OCI-LY7 (cell line): Measurements from ENCODE around the gene KLF3.
"Not testable (repeated sequence)": the region's sequence is repeated elsewhere in the genome, so short reads cannot be mapped to it uniquely, and the experiment has no call there.

Experiments
- EZH2phosphoT487 ChIP-seq: fragments of 200-600 bp; sonication (generic); IDR thresholded peaks from 2 replicates; pipeline ENCODE4 v1.6.1; 2018; ENCODE audit warnings: low read depth, borderline replicate concordance, mild to moderate bottlenecking, mixed run types, antibody characterized with exemption, low read length, moderate library complexity, mixed read lengths
- TF ChIP-seq, protein P1 (sequence below): fragments of 200-600 bp; sonication (generic); conservative IDR thresholded peaks from 2 replicates; pipeline ENCODE4 v1.5.1; 2014; ENCODE audit warnings: mild to moderate bottlenecking, antibody characterized with exemption, low read length, moderate library complexity, mixed read lengths

DNA sequence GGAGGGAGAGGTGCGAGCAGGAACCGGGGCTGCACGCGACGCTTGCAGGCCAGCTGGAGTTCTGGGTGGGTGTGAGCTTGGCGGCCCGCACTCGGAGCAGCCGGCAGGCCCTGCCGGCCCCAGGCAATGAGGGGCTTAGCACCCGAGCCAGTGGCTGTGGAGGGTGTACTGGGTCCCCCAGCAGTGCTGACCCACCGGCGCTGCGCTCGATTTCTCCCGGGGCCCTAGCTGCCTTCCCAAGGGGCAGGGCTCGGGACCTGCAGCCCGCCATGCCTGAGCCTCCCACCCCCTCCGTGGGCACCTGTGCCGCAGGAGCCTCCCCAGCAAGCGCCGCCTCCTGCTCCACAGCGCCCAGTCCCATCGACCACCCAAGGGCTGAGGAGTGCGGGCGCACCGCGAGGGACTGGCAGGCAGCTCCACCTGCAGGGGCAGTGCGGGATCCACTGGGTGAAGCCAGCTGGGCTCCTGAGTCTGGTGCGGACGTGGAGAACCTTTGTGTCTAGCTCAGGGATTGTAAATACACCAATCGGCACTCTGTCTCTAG lies 37.0 kb upstream of the KLF3 start:
- TF ChIP-seq, protein P1, sequence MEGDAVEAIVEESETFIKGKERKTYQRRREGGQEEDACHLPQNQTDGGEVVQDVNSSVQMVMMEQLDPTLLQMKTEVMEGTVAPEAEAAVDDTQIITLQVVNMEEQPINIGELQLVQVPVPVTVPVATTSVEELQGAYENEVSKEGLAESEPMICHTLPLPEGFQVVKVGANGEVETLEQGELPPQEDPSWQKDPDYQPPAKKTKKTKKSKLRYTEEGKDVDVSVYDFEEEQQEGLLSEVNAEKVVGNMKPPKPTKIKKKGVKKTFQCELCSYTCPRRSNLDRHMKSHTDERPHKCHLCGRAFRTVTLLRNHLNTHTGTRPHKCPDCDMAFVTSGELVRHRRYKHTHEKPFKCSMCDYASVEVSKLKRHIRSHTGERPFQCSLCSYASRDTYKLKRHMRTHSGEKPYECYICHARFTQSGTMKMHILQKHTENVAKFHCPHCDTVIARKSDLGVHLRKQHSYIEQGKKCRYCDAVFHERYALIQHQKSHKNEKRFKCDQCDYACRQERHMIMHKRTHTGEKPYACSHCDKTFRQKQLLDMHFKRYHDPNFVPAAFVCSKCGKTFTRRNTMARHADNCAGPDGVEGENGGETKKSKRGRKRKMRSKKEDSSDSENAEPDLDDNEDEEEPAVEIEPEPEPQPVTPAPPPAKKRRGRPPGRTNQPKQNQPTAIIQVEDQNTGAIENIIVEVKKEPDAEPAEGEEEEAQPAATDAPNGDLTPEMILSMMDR = not testable (repeated sequence)
- not testable (repeated sequence) for TF ChIP-seq EZH2phosphoT487
